WTC11 (cell line): Measurements from ENCODE around the gene PLSCR2. TPM values are rescaled to one million over a fixed set of nuclear protein-coding genes. Genes with fewer than 3 reads are reported as not detected.

Source experiments
- ATAC-seq: fragments of 200-7000 bp; cut with Tn5 transposase; 2 replicates; pipeline ENCODE4 v1.10.0; 2021; ENCODE audit warnings: mild to moderate bottlenecking, moderate library complexity
- CTCF ChIA-PET: fragments of 300-600 bp; sonication (Branson Sonifier 250); formaldehyde crosslinking; loops from one replicate; lab custom pipeline; 2021; ENCODE audit warnings: antibody characterized with exemption; lab: Charles Lee
- POLR2A ChIA-PET: fragments of 350-600 bp; sonication (Branson Sonifier 250); formaldehyde crosslinking; loops from one replicate; lab custom pipeline; 2021; ENCODE audit warnings: antibody characterized with exemption; lab: Charles Lee
- DNase-seq: peaks from one replicate; pipeline ENCODE4 v3.0.0; 2021; ENCODE audit warnings: low spot score
- H3K27ac Mint-ChIP-seq: 2 replicates; pipeline ENCODE4 v1.8.0; 2021; ENCODE audit warnings: mixed read lengths
- H3K27me3 Mint-ChIP-seq: 2 replicates; pipeline ENCODE4 v1.8.0; 2021; ENCODE audit warnings: low read depth, mild to moderate bottlenecking, moderate library complexity, mixed read lengths
- H3K36me3 Mint-ChIP-seq: 2 replicates; pipeline ENCODE4 v1.8.0; 2021; ENCODE audit warnings: mixed read lengths
- H3K4me1 Mint-ChIP-seq: 2 replicates; pipeline ENCODE4 v1.8.0; 2022; ENCODE audit warnings: mixed read lengths
- H3K4me3 Mint-ChIP-seq: 2 replicates; pipeline ENCODE4 v1.8.0; 2021; ENCODE audit warnings: mild to moderate bottlenecking, moderate library complexity, mixed read lengths
- H3K9me3 Mint-ChIP-seq: 2 replicates; pipeline ENCODE4 v1.8.0; 2021; ENCODE audit warnings: mixed read lengths
- CDX4 ChIP-seq: fragments of 250-450 bp; sonication (Bioruptor Pico); IDR thresholded peaks from 2 replicates; pipeline ENCODE4 v1.9.0; 2021; ENCODE audit warnings: moderate library complexity, mild to moderate bottlenecking, inconsistent platforms, borderline replicate concordance
- CREM ChIP-seq: sonication (generic); formaldehyde crosslinking; IDR thresholded peaks from 2 replicates; pipeline ENCODE4 v1.8.1; 2022; ENCODE audit warnings: mild to moderate bottlenecking, missing genetic modification reagents, moderate library complexity
- EMX1 ChIP-seq: fragments of 250-450 bp; sonication (Bioruptor Pico); IDR thresholded peaks from 2 replicates; pipeline ENCODE4 v1.8.0; 2021; ENCODE audit warnings: mild to moderate bottlenecking
- ETV6 ChIP-seq: sonication (generic); formaldehyde crosslinking; IDR thresholded peaks from 2 replicates; pipeline ENCODE4 v1.8.1; 2022; ENCODE audit warnings: mild to moderate bottlenecking, missing genetic modification reagents
- MLX ChIP-seq: sonication (generic); formaldehyde crosslinking; IDR thresholded peaks from 2 replicates; pipeline ENCODE4 v1.8.1; 2023; ENCODE audit warnings: mild to moderate bottlenecking, missing genetic modification reagents, moderate library complexity
- SMAD4 ChIP-seq: sonication (generic); formaldehyde crosslinking; IDR thresholded peaks from 2 replicates; pipeline ENCODE4 v1.8.0; 2022; ENCODE audit warnings: mild to moderate bottlenecking, missing genetic modification reagents
- SOX15 ChIP-seq: fragments of 250-450 bp; sonication (Bioruptor Pico); IDR thresholded peaks from 2 replicates; pipeline ENCODE4 v1.9.0; 2021; ENCODE audit warnings: mild to moderate bottlenecking
- TP53 ChIP-seq: sonication (generic); formaldehyde crosslinking; IDR thresholded peaks from 2 replicates; pipeline ENCODE4 v1.8.1; 2023; ENCODE audit warnings: mild to moderate bottlenecking, missing genetic modification reagents
- USF2 ChIP-seq: sonication (generic); formaldehyde crosslinking; IDR thresholded peaks from 2 replicates; pipeline ENCODE4 v1.8.1; 2023; ENCODE audit warnings: mild to moderate bottlenecking, missing genetic modification reagents, moderate library complexity
- ZMAT4 ChIP-seq: fragments of 250-450 bp; sonication (Bioruptor Pico); IDR thresholded peaks from 2 replicates; pipeline ENCODE4 v1.9.0; 2021; ENCODE audit warnings: mild to moderate bottlenecking
- ZNF219 ChIP-seq: sonication (generic); formaldehyde crosslinking; IDR thresholded peaks from 2 replicates; pipeline ENCODE4 v1.8.0; 2023; ENCODE audit warnings: missing genetic modification reagents, mild to moderate bottlenecking, borderline replicate concordance
- ZNF232 ChIP-seq: sonication (generic); formaldehyde crosslinking; IDR thresholded peaks from 2 replicates; pipeline ENCODE4 v1.8.0; 2022; ENCODE audit warnings: mild to moderate bottlenecking, missing genetic modification reagents
- ZNF396 ChIP-seq: fragments of 250-450 bp; sonication (Bioruptor Pico); IDR thresholded peaks from 2 replicates; pipeline ENCODE4 v1.8.0; 2021; ENCODE audit warnings: mild to moderate bottlenecking, moderate library complexity, borderline replicate concordance
- ZNF423 ChIP-seq: fragments of 250-450 bp; sonication (Bioruptor Pico); IDR thresholded peaks from 2 replicates; pipeline ENCODE4 v2.1.2; 2022; ENCODE audit warnings: mild to moderate bottlenecking, moderate library complexity
- ZNF532 ChIP-seq: fragments of 250-450 bp; sonication (Bioruptor Pico); IDR thresholded peaks from 2 replicates; pipeline ENCODE4 v1.9.0; 2021; ENCODE audit warnings: mild to moderate bottlenecking, borderline replicate concordance
- total RNA-seq: library from RNA; stranded (reverse); gene quantifications from 3 replicates; pipeline ENCODE4 v1.2.3, GENCODE V29; 2021

The PLSCR2 gene
- total RNA-seq, 1 experiment from 2014 or later, result 0.39 TPM

GRCh38 chr3:146466604-146467003 lies 2.8 kb downstream of the PLSCR2 start (continued):
- TF ChIP-seq SMAD4 (no peak), USF2 (CRISPR knock-in tag) (no peak), MLX (CRISPR knock-in tag) (no peak)

- no peaks in the 10 kb centered on the region for H3K9me3 Mint-ChIP-seq
- ATAC-seq (no peak), DNase-seq (no peak)
- TF ChIP-seq ZNF396 (no peak), ZNF232 (no peak), ZNF423 (CRISPR knock-in tag) (no peak), EMX1 (CRISPR knock-in tag) (no peak)
- no peaks in the 10 kb centered on the region for H3K27me3 Mint-ChIP-seq
- no peak overlapping the region for H3K4me3 Mint-ChIP-seq
- ChIA-PET CTCF (no interaction called here), POLR2A (no interaction called here)
- H3K27ac Mint-ChIP-seq, result no peak overlapping the region
- H3K36me3 Mint-ChIP-seq, result no peaks in the 10 kb centered on the region
- peaks cover 15% of the 10 kb centered on the region for H3K4me1 Mint-ChIP-seq
These were observed 3.5 kb downstream of the PLSCR2 start for GRCh38 chr3:146465693-146466465.

- H3K36me3 Mint-ChIP-seq, result no peaks in the 10 kb centered on the region
- TF ChIP-seq CDX4 (CRISPR knock-in tag), result no peak
- no peak for TF ChIP-seq MLX (CRISPR knock-in tag)
- TF ChIP-seq ZMAT4 (CRISPR knock-in tag), result no peak
- no peak for TF ChIP-seq ZNF532 (CRISPR knock-in tag)
- no peak for TF ChIP-seq ZNF232
- no peak for TF ChIP-seq SOX15
- no peak for TF ChIP-seq ETV6
- no peak for TF ChIP-seq TP53 (CRISPR knock-in tag)
- TF ChIP-seq CREM, result no peak
- TF ChIP-seq ZNF219, result no peak
- H3K4me3 Mint-ChIP-seq, result no peak overlapping the region
- H3K27me3 Mint-ChIP-seq, result no peaks in the 10 kb centered on the region
- H3K9me3 Mint-ChIP-seq, result no peaks in the 10 kb centered on the region
- ATAC-seq (no peak), DNase-seq (no peak)
- H3K27ac Mint-ChIP-seq, result no peak overlapping the region
- H3K4me1 Mint-ChIP-seq, result peaks cover 7% of the 10 kb centered on the region; the same call in 1 of the 2 replicates
- CTCF ChIA-PET, result no interaction called here
- POLR2A ChIA-PET, result no interaction called here
These were observed 4.6 kb downstream of the PLSCR2 start for GRCh38 chr3:146464783-146465182.
